22Rv1 (cell line): ENCODE data around the gene GARIN3.

Experiments used
- CTCF ChIP-seq: fragments of 450-650 bp; IDR thresholded peaks from 2 replicates; pipeline ENCODE4 v1.5.1; 2017; ENCODE audit warnings: mild to moderate bottlenecking
- ZFX ChIP-seq: fragments of 450-650 bp; IDR thresholded peaks from 2 replicates; pipeline ENCODE4 v1.6.1; 2017; ENCODE audit warnings: antibody characterized with exemption, borderline replicate concordance

- no peak for TF ChIP-seq CTCF
- no peak for TF ChIP-seq ZFX
Observed at GRCh38 chr5:157165668-157166067, 396 bp downstream of the GARIN3 start.
